A673 (cell line): ENCODE data around the gene NDUFAF2. TPM values are rescaled to one million over a fixed set of nuclear protein-coding genes. Genes with fewer than 3 reads are reported as not detected.

ENCODE experiments used
- BruUV-seq: library from RNA; stranded (reverse); fragments of 400-500 nt; replicated peaks from 2 replicates; lab custom pipeline; 2021; lab: Mats Ljungman, UMichigan
- CTCF ChIA-PET: fragments of 300-600 bp; sonication (Branson Sonifier 250); formaldehyde crosslinking; loops from one replicate; lab custom pipeline; 2022; ENCODE audit warnings: antibody characterized with exemption; lab: Charles Lee
- POLR2A ChIA-PET: fragments of 300-600 bp; sonication (Branson Sonifier 250); formaldehyde crosslinking; loops from one replicate; lab custom pipeline; 2022; ENCODE audit warnings: antibody characterized with exemption; ENCODE audit not compliant: low non-redundant PET; lab: Charles Lee
- DNase-seq: peaks from one replicate; pipeline ENCODE4 v3.0.0-alpha.2; 2015; ENCODE audit warnings: low spot score
- H3K27ac ChIP-seq: fragments of 200-600 bp; sonication (generic); 2 replicates; pipeline ENCODE4 v1.5.1; 2016; ENCODE audit warnings: mixed run types, low read depth, mild to moderate bottlenecking, mixed read lengths, antibody characterized with exemption, low read length; ENCODE audit not compliant: poor library complexity, severe bottlenecking
- H3K27me3 ChIP-seq: fragments of 200-600 bp; sonication (generic); replicated peaks from 2 replicates; pipeline ENCODE4 v1.6.1; 2017; ENCODE audit warnings: mixed run types, low read depth, mild to moderate bottlenecking, mixed read lengths, antibody characterized with exemption, low read length; ENCODE audit not compliant: insufficient read depth, poor library complexity
- H3K36me3 ChIP-seq: fragments of 200-600 bp; sonication (generic); 2 replicates; pipeline ENCODE4 v1.6.1; 2016; ENCODE audit warnings: mixed run types, mild to moderate bottlenecking, mixed read lengths, antibody characterized with exemption, low read length; ENCODE audit not compliant: insufficient read depth, poor library complexity, severe bottlenecking
- H3K4me1 ChIP-seq: fragments of 200-600 bp; sonication (generic); 2 replicates; pipeline ENCODE4 v1.6.1; 2017; ENCODE audit warnings: mixed run types, mild to moderate bottlenecking, mixed read lengths, antibody characterized with exemption, low read length; ENCODE audit not compliant: insufficient read depth, poor library complexity, severe bottlenecking
- H3K4me3 ChIP-seq: fragments of 200-600 bp; sonication (generic); 2 replicates; pipeline ENCODE4 v1.5.1; 2016; ENCODE audit warnings: low read depth, mixed run types, mild to moderate bottlenecking, mixed read lengths, low read length; ENCODE audit not compliant: poor library complexity, severe bottlenecking
- H3K9me3 ChIP-seq: fragments of 200-600 bp; sonication (generic); 2 replicates; pipeline ENCODE4 v1.6.1; 2016; ENCODE audit warnings: mixed run types, low read depth, mild to moderate bottlenecking, mixed read lengths, antibody characterized with exemption, low read length; ENCODE audit not compliant: poor library complexity, severe bottlenecking
- EZH2 ChIP-seq: fragments of 200-600 bp; sonication (generic); IDR thresholded peaks from 2 replicates; pipeline ENCODE4 v1.6.1; 2017; ENCODE audit warnings: borderline replicate concordance, low read depth, mild to moderate bottlenecking, mixed read lengths, antibody characterized with exemption, low read length; ENCODE audit not compliant: poor library complexity, severe bottlenecking
- intact Hi-C: fragments of 100-400 bp; cut with micrococcal nuclease; formaldehyde crosslinking; loops from one replicate; pipeline ENCODE4 v1.10.0; 2022; ENCODE audit not compliant: unreplicated experiment
- total RNA-seq: library from RNA; stranded (reverse); gene quantifications from 2 replicates; pipeline ENCODE4 v1.2.3, GENCODE V29; 2021
- TF ChIP-seq, protein P1 (sequence below): fragments of 300-800, 200-600 bp; sonication (generic); conservative IDR thresholded peaks from 2 replicates; pipeline ENCODE4 v1.5.1; 2017; ENCODE audit warnings: low read depth, mild to moderate bottlenecking, antibody characterized with exemption, low read length, moderate library complexity, mixed read lengths

The NDUFAF2 gene
- total RNA-seq, 1 experiment from 2014 or later, result 61.6 TPM

DNA sequence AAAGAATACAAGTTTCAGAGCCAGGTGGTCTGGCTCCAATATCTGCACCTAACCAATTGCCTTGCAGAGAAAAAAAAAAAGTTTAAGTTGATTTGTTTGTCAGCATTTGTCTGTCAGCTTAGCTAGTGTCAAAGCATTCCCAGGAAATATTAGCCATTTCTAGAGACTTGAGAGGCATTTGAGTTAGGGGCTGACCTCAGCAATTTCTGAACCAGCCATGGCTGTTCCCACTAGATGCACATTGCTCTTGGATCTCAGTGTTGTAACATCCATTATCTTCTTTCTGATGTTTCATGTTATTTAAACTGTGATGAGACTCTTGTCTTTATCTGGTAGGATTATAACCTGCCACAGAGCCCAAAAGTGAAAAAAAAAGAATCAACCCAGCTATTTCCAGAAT, 102.3 kb downstream of the NDUFAF2 start:
- no TSS peak for BruUV-seq
- no peak overlapping the region for H3K4me3 ChIP-seq
- no peak for TF ChIP-seq EZH2
- TF ChIP-seq, protein P1, sequence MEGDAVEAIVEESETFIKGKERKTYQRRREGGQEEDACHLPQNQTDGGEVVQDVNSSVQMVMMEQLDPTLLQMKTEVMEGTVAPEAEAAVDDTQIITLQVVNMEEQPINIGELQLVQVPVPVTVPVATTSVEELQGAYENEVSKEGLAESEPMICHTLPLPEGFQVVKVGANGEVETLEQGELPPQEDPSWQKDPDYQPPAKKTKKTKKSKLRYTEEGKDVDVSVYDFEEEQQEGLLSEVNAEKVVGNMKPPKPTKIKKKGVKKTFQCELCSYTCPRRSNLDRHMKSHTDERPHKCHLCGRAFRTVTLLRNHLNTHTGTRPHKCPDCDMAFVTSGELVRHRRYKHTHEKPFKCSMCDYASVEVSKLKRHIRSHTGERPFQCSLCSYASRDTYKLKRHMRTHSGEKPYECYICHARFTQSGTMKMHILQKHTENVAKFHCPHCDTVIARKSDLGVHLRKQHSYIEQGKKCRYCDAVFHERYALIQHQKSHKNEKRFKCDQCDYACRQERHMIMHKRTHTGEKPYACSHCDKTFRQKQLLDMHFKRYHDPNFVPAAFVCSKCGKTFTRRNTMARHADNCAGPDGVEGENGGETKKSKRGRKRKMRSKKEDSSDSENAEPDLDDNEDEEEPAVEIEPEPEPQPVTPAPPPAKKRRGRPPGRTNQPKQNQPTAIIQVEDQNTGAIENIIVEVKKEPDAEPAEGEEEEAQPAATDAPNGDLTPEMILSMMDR, result no peak
- H3K9me3 ChIP-seq, result peaks cover 7% of the 10 kb centered on the region
- ChIA-PET POLR2A (interaction anchor here (0.7 kb wide), 1 partner anchor 102 kb away, joined by 5 read pairs; no protein-coding TSS in a partner anchor), CTCF (no interaction called here)
- no peaks in the 10 kb centered on the region for H3K36me3 ChIP-seq
- H3K4me1 ChIP-seq, result peaks cover 11% of the 10 kb centered on the region
- DNase-seq, result no peak
- intact Hi-C loops, result no loop called here
- no peak overlapping the region for H3K27ac ChIP-seq
- no peaks in the 10 kb centered on the region for H3K27me3 ChIP-seq

DNA sequence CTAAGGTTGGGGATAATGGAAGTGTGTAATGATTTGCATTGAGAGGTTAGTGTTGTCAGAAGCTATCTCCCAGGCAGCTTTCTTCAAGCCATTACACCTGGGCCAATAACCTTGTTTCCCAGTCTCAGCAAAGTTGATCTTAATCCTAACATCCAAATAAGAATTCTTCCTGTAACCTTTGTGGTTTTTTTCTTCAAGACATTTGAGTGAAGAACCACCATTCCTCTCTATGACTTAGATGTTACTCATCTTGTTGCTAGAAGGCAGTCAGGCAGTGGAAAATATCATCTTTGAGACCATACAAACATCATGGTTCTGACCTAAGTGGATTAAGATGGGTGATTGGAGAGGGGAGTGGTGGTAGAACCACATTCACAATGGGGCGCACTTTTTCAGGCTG, 103.5 kb downstream of the NDUFAF2 start:
- TF ChIP-seq, protein P1, result no peak
- TF ChIP-seq EZH2, result no peak
- DNase-seq, result no peak
- Histone ChIP-seq H3K27me3 (no peaks in the 10 kb centered on the region), H3K9me3 (peaks cover 7% of the 10 kb centered on the region), H3K27ac (no peak overlapping the region), H3K4me1 (peaks cover 23% of the 10 kb centered on the region), H3K4me3 (no peak overlapping the region), H3K36me3 (no peaks in the 10 kb centered on the region)
- intact Hi-C loops, result no loop called here
- CTCF ChIA-PET, result no interaction called here
- POLR2A ChIA-PET, result no interaction called here
- BruUV-seq, result no TSS peak

- ChIA-PET POLR2A (no interaction called here), CTCF (no interaction called here)
- Histone ChIP-seq H3K9me3 (no peaks in the 10 kb centered on the region), H3K4me3 (no peak overlapping the region), H3K4me1 (peaks cover 24% of the 10 kb centered on the region), H3K27me3 (no peaks in the 10 kb centered on the region), H3K27ac (no peak overlapping the region), H3K36me3 (no peaks in the 10 kb centered on the region)
- no peak for TF ChIP-seq EZH2
- TF ChIP-seq, protein P1, result no peak
- intact Hi-C loops, result loop anchor here (10.0 kb wide), 1 partner anchor 1095 kb away; no protein-coding TSS in a partner anchor
- DNase-seq, result no peak
- BruUV-seq, result no TSS peak
Observed at GRCh38 chr5:61050292-61050691, 105.3 kb downstream of the NDUFAF2 start.
